ENCODE measurements around the gene VAV2.

Gene VAV2

GRCh38 chr9:133997584-133997983, 5.5 kb upstream of the VAV2 start:
- no peak for TF ChIP-seq CTCF (IDR thresholded peaks at IDR 0.05; ENCODE audit: borderline replicate concordance, control extremely low read depth, extremely low read depth, insufficient read depth, missing control alignments)
- in situ Hi-C loops (cut with MboI; ENCODE audit: low sequenced_read_pairs, unreplicated experiment): loop anchor here (10.0 kb wide), 1 partner anchor 213 kb away; no protein-coding TSS in a partner anchor
- no peak for DNase-seq (ENCODE audit: low spot score)

- in situ Hi-C loops (cut with MboI; ENCODE audit: low sequenced_read_pairs, unreplicated experiment): loop anchor here (10.0 kb wide), 1 partner anchor 212 kb away; no protein-coding TSS in a partner anchor
- no peak for DNase-seq (ENCODE audit: low spot score)
- no peak for TF ChIP-seq CTCF (IDR thresholded peaks at IDR 0.05; ENCODE audit: borderline replicate concordance, control extremely low read depth, extremely low read depth, insufficient read depth, missing control alignments)
Observed at GRCh38 chr9:133996531-133997520, 4.7 kb upstream of the VAV2 start.

GRCh38 chr9:133995012-133995896, 3.1 kb upstream of the VAV2 start:
- in situ Hi-C loops (cut with MboI; ENCODE audit: low sequenced_read_pairs, unreplicated experiment): loop anchor here (10.0 kb wide), 1 partner anchor 210 kb away; no protein-coding TSS in a partner anchor
- no peak for DNase-seq (ENCODE audit: low spot score)
- no peak for TF ChIP-seq CTCF (IDR thresholded peaks at IDR 0.05; ENCODE audit: borderline replicate concordance, control extremely low read depth, extremely low read depth, insufficient read depth, missing control alignments)

- TF ChIP-seq CTCF (IDR thresholded peaks at IDR 0.05; ENCODE audit: borderline replicate concordance, control extremely low read depth, extremely low read depth, insufficient read depth, missing control alignments): peak; percentile 95
- peak; percentile 90 for DNase-seq (ENCODE audit: low spot score)
- in situ Hi-C loops (cut with MboI; ENCODE audit: low sequenced_read_pairs, unreplicated experiment): loop anchor here (10.0 kb wide), 1 partner anchor 210 kb away; no protein-coding TSS in a partner anchor
Observed at GRCh38 chr9:133994353-133995011, 2.4 kb upstream of the VAV2 start.

- TF ChIP-seq CTCF (IDR thresholded peaks at IDR 0.05; ENCODE audit: borderline replicate concordance, control extremely low read depth, extremely low read depth, insufficient read depth, missing control alignments): no peak
- in situ Hi-C loops (cut with MboI; ENCODE audit: low sequenced_read_pairs, unreplicated experiment): loop anchor here (10.0 kb wide), 1 partner anchor 209 kb away; no protein-coding TSS in a partner anchor
- DNase-seq (ENCODE audit: low spot score): no peak
Observed at GRCh38 chr9:133993635-133994253, 1.6 kb upstream of the VAV2 start.

Measured in GM13976 (cell line).